Cardiac muscle cell (in vitro differentiated cells and primary cell): ENCODE results near the gene CFAP46. TPM values are rescaled to one million over a fixed set of nuclear protein-coding genes. Genes with fewer than 3 reads are reported as not detected.

Source experiments
- DNase-seq, 2 donors: peaks; one replicate each; pipeline versions ENCODE4 v3.0.0 to v3.0.0-alpha.2; 2010 to 2017; ENCODE audit warnings: low read depth in 1 of 2, low spot score in 1 of 2
- H3K27ac ChIP-seq: fragments of 200-600 bp; sonication (generic); 2 replicates; pipeline ENCODE4 v1.5.1; 2016
- H3K27me3 ChIP-seq: fragments of 200-600 bp; sonication (generic); 2 replicates; pipeline ENCODE4 v1.6.0; 2016; ENCODE audit warnings: control low read depth
- H3K36me3 ChIP-seq: fragments of 200-600 bp; sonication (generic); 2 replicates; pipeline ENCODE4 v1.5.1; 2016; ENCODE audit warnings: control low read depth
- H3K4me1 ChIP-seq: fragments of 200-600 bp; sonication (generic); 2 replicates; pipeline ENCODE4 v1.8.1; 2017; ENCODE audit warnings: low read depth, mild to moderate bottlenecking, mixed run types
- H3K4me3 ChIP-seq: fragments of 200-600 bp; sonication (generic); 2 replicates; pipeline ENCODE4 v1.5.1; 2016; ENCODE audit warnings: mild to moderate bottlenecking
- H3K9me3 ChIP-seq: fragments of 200-600 bp; sonication (generic); 2 replicates; pipeline ENCODE4 v1.5.1; 2017; ENCODE audit warnings: low read depth, mild to moderate bottlenecking, control low read depth
- CTCF ChIP-seq: IDR thresholded peaks from 2 replicates; pipeline ENCODE4 v1.5.1; 2012; ENCODE audit warnings: low read depth, mild to moderate bottlenecking, low read length
- polyA plus RNA-seq: library from polyadenylated mRNA; unstranded; fragments of >200 nt; fragmentation: Nextera tagmentation; extraction: Ambion mirVana; gene quantifications from 2 replicates; pipeline ENCODE4 v1.2.1, GENCODE V29; 2016
- total RNA-seq: library from RNA; depleted of rRNA; stranded (reverse); fragments of >200 nt; gene quantifications from 2 replicates; pipeline ENCODE4 v1.2.3, GENCODE V29; 2016

CFAP46 gene
- total RNA-seq: 2.8 and 3.0 TPM in 2 replicates
- polyA plus RNA-seq: 4.5 and 5.5 TPM in 2 replicates

GRCh38 chr10:132942101-132943057 lies at the start of gene CFAP46:
Gene CFAP46, minus strand, starts transcription at chr10:132942570. Its CDS starts 86 bp downstream, at chr10:132942484.
- DNase-seq: peak; percentile 75 to 91
- no peak for TF ChIP-seq CTCF
- Histone ChIP-seq H3K36me3 (no peaks in the 10 kb centered on the region), H3K27ac (no peak within 1 kb of the TSS), H3K4me1 (no peaks in the 10 kb centered on the region), H3K9me3 (no peaks in the 10 kb centered on the region), H3K27me3 (peaks cover 11% of the 10 kb centered on the region), H3K4me3 (peak within 1 kb of the TSS; percentile 66)

- no peaks in the 10 kb centered on the region for H3K36me3 ChIP-seq
Observed at GRCh38 chr10:132991706-132992432, 49.5 kb upstream of the CFAP46 start.

DNA sequence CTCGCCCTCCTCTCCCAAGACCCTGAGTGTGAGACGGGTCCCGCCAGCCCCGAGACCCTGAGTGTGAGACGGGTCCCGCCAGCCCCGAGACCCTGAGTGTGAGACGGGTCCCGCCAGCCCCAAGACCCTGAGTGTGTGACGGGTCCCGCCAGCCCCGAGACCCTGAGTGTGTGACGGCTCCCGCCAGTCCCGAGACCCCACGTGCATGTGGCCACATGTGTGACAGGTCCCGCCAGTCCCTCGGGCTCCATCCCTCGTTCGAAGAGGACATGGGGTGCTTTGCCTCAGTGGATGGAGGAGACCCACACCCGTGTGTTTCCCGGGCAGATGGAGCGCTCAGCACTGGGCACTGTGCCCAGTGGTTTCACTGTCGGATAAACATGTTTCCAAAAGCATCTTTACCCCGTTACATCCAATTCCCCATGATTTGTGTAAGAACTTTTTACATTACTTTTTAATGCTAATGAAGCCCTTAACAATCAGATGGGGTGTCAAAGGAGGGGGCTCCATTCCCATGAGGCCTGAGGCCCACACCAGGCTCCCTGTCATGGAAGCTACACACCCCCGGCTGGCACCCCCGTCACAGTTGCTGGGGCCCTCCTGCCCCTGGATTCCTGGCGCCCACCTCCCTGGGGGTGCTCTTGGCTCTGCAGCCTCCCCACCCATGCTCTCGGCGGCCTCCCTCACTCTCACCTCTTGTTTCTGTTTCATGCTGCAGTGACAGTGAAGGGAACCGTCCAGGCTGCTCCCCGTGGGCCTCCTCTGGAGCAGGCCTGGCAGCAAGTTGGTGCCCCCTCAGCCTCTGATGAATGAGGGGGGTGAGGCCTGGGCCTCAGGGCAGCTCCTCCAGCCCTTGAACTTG lies 48.5 kb upstream of the CFAP46 start:
- no peaks in the 10 kb centered on the region for H3K9me3 ChIP-seq
- H3K27ac ChIP-seq: no peak overlapping the region
- no peak for TF ChIP-seq CTCF
- DNase-seq: no peak
- no peak overlapping the region for H3K4me3 ChIP-seq
- H3K4me1 ChIP-seq: no peaks in the 10 kb centered on the region
- H3K27me3 ChIP-seq: no peaks in the 10 kb centered on the region
- H3K36me3 ChIP-seq: no peaks in the 10 kb centered on the region

More at GRCh38 chr10:132991706-132992432, 49.5 kb upstream of the CFAP46 start:
- Histone ChIP-seq H3K27ac (no peak overlapping the region), H3K9me3 (no peaks in the 10 kb centered on the region), H3K4me3 (no peak overlapping the region), H3K4me1 (no peaks in the 10 kb centered on the region), H3K27me3 (no peaks in the 10 kb centered on the region)
- DNase-seq: no peak
- no peak for TF ChIP-seq CTCF

- no peak for DNase-seq
- Histone ChIP-seq H3K27ac (no peak overlapping the region), H3K9me3 (no peaks in the 10 kb centered on the region), H3K4me1 (no peaks in the 10 kb centered on the region), H3K27me3 (no peaks in the 10 kb centered on the region), H3K36me3 (no peaks in the 10 kb centered on the region), H3K4me3 (no peak overlapping the region)
- TF ChIP-seq CTCF: no peak
Observed at GRCh38 chr10:132989476-132990415, 47.4 kb upstream of the CFAP46 start.
